Measurements from ENCODE around the gene KIAA1671.

- no peak for TF ChIP-seq CTCF (IDR thresholded peaks at IDR 0.05)
- TF ChIP-seq EP300 (IDR thresholded peaks at IDR 0.05), result no peak
- TF ChIP-seq POLR2A (IDR thresholded peaks at IDR 0.05), result no peak
These were observed 30.0 kb downstream of the KIAA1671 start for GRCh38 chr22:24982301-24983056.
